Activated T-cell treated with anti-CD3 and anti-CD28 coated beads for 1 hour (primary cell): ENCODE data around the gene MPP1.

Experiments
- DNase-seq: peaks from one replicate; pipeline ENCODE4 v3.0.0-alpha.2; 2020; ENCODE audit warnings: low read depth

Gene MPP1

DNA sequence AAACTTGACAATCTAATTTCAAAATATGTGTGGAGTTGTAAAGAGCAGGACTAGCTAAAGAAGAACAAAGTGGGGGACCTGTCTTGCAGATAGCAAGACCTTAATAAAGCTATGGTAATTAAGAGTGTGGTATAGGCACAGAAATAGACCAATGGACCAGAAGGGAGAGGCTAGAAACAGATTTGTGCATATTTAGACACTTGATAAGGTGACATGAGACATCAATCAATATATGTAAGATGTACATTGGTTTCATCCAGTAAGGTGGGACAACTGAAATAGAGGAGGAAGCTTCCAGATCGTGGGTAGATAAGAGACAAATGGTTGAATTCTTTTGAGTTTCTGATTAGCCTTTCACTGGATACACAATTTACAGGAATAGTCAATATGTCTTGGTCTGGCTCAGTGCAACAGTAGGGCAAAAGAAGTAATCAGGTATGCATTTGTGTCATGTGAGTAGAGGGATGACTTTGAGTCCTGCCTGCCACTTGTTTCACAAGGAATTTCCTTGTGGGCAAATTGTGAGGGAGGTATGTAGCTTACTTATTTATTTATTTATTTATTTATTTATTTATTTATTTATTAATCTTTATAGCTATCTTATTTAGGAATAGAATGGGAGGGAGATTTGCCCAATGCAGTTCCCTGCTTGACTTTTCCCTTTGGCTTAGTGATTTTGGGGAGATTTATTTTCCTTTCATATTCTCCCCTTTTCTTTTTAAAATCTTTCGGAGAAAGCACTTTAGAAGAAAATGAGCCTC lies 7.2 kb upstream of the MPP1 start:
- DNase-seq = no peak

DNA sequence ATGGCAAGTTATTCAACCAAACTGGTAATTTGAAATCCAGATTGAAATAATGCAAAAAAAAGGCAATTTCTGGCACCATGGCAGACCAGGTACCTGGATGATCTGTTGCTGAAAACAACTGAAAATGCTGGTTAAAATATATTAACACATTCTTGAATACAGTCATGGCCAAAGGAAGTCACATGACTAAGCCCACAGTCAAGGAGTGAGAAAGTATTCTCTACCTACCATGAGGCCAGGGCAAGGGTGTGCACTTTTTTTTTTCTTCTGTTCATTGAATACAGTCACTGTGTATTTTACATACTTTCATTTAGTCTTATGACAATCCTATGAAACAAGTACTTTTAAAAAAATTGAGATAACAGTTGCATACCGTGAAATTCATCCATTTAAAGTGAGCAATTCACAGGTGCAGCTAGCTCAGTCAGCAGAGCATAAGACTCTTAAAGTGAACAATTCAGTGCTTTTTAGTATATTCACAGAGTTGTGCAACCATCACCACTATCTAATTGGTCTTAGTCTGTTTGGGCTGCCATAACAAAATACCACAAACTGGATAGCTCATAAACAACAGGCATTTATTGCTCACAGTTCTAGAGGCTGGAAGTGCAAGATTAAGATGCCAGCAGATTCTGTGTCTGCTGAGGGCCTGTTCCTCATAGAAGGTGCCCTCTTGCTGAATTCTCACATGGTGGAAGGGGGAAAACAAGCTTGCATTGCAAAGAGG lies 4.8 kb upstream of the MPP1 start:
- no peak for DNase-seq

DNA sequence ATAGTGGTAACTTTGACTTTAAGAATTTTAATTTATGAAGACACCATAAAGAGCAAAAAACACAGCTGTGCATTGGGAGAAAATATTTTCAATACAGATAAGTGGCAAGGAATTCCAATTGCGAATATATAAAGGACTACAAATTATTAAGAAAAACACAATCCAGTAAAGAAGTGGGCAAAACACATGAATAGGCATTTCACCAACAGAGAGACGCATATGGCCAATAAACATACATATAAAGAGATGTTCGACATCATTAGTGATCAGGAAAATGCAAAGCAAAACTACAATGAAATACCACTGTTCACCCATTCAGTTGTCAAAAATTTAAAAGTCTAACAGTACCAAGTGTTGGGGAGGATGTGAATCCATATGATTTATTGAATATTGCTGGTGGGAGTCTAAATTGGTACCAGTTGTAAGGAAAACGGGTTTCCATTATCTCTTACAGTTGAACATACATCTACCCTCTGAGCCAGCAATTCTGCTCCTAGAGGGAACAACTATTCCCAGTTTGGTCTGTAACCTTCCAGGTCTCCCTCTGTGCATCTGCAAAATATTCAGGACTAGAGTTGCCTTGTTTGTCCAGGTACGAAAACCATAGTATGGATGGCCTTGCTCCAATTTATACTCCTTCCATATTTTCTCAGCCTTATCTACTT lies 1.7 kb upstream of the MPP1 start:
- DNase-seq = no peak

DNA sequence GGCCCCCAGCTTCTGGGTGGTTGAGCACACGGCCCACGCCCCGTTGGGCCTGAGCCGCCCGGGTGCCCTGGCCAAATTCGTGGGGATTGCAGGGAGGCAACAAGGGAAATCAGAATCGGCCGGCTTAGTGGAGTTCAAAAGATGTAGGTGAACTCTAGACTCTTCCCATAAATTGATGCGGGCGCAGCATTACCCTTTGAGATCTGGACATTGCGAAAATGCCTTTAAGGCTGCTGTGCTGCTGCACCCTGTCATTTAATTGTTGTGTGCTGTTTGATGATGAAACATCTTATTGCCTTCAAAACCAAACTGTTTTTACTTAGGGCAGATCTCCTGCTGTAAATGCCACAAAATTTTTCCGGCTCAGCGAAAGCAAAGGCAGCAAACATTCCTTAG lies 409 bp upstream of the MPP1 start:
- no peak for DNase-seq

DNA sequence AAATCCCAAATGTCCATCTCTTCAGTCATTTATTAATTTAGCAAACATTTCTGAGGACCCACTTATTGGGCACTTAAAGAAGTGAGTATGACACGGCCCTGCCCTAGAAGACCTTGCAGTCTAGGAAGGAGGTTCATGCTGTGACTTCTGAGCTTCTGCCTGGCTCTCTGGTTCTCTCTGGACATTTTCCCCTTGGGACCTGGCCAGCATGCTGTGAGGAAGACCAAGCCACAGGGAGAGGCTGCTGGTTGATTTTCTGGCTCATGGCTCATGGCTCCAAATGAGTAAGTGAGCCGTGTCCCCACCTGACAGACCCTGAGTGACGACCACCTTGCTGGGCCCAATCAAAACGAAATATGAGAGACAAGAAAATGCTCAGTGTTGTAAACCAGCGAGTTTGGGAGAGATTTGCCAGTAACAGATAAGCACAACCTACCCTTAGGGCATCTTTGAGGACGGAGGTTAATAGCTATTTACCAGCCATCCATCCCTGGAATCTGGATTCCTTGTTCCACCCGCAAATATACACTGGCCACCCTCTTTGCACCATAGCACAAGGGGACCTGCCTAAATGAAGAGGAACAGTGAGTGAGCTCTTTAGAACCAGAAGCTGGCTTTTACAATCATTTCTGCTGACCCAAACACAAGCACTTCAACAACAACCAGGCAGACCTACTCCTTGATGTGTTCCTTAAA lies 876 bp downstream of the MPP1 start:
- DNase-seq = no peak

DNA sequence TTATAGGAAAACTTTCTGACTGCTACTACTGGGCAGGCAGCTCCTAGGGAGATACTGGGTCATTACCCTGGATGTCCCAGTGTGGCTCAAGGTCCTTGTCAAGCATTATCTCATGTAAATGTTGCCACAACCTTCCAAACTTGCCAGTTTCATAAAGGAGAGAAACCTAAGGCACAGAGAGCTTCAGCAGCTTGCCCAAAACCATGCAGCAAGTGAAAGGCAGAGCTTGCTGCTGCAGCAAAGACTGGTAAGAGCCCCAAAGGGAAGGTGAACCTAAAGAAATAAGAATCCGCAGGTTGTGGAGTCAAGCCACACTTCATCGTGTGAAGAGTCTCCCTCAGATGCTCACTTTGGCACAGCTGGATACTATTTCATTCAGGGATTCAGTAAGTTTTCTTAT lies 2.3 kb downstream of the MPP1 start:
- DNase-seq = no peak

DNA sequence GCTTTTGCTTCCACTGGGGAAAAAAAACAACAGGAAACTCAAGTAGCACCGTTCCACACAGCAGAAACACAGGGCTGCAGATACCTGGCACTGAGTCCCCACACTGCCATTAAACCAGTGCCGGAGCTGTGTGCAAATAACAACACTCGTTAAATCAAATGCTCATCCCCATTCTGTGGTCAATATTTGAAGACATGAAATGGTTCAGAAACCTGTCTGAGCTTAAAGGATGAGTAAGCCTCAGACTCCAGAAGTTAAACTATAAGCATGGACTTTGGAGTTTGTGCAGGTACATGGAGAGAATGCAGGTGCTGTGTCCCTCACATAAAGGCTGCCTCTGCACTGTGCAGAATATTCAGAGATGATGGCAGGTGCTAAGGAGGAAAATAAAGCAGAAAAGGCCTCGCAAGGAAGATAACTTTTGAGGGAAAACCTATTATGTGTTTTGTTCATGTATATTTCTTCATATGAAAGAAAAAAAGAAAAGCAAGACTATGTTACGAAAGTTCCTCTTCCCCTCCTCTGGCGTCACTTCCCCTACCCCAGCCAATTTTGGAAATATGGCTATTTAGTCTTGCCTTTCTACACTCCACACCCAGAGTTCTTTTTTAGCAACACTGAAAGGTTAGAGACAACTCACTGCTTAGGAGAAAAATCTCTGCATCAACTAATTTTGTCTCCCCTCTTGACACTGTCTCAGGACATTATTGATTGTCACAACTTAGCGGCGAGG lies 4.6 kb downstream of the MPP1 start:
- DNase-seq = no peak

DNA sequence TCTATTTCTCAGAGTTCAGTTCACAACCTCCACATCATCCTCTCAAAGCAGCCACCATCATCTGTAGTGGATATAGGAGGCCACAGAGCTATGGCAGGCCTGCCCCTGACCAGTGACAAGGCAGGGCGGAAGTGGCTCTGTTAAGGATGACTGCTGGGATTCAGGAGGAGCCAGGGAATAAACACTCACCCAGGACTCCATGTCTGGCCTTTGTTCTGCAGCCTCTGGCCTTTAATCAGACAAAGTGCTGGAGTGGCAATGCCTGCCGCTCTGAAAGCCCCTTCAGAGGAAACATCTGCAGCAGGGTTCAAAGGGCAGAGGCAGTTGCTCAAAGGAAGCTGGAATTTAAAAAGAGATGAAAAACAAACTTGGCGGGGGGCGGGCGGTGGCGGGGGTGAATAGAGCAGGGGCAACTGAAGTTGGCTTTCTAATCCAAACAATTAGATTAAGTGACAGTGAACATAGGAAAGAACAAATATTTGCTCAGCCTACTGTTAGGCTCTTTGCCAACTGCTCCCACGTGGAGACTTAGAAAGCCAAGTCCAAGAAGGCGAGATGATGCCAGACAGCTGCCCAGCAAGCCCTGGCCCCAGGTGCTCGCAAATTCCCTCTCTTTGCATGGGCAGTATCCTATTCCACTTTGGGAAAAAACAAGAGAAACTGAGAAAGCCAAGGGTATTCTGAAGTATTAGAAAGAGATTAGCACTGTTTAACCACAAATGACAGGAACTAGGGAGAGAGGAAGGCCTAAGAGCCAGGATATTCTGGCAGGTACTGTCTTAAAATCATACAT lies 5.5 kb downstream of the MPP1 start:
- DNase-seq = no peak

DNA sequence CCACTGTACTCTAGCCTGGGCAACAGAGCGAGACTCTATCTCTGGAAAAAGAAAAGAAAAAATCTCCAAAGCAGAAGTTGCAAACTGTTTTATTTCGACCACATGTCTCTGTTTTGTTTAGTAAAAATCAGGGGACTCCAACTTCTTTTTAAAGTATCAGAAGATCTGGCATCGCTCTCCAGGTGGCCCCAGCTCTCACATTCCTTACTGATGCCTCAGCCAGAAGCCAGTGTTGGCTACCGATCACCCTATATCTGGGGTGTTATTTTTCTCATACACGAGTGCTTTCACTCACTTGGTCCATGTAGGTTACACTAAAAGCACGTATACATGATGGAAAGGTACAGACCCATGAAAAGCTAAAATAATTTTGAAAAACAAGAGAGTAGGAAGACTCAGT lies 8.3 kb downstream of the MPP1 start:
- no peak for DNase-seq

DNA sequence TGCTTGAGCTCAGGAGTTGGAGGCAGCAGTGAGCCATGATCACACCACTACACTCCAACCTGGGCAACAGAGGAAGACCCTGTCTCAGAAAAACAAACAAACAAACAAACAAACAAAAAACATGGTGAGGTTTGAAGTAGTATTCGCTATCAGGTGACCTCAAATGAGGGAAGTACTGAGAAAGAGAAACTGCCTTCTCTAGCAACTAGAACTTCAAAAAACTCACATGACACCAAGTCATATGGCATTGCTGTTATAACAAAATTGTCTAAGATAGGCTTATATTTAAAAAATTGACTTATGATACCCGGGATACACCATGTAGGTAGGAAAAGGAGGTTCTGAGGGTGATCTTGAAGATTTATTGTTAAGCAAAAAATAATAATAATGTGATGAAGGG lies 10.3 kb downstream of the MPP1 start:
- no peak for DNase-seq

DNA sequence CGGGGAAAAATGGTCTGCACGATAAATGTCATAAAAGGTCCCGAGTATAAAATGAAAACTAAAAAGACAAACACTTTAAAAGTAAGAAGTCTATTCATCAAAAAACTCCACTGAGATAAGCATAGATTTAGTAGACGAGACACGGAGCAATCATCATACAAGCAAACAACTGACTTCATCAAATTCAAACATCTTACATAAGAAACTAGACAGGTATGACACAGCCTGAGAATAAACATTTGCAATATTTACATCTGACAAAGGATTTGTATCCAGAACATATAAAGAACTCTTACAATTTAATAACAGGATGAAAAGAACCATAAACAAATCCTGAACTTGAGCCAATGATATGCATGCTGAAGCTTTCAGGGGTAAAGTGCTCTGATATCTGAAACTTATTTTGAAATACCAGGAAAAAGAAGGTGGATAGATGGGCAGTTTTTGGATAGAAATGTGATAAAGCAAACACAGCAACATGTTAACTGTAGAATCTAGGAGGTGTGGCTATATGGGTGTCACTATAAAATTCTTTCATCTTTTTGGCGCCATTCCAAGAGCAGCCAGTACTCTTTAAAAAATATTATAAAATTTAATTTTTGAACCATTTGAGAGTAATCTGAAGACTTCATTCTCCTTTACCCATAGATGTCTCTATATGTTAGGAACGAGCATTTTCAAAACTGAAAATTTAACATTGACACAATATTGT lies 12.0 kb downstream of the MPP1 start:
- DNase-seq = no peak

DNA sequence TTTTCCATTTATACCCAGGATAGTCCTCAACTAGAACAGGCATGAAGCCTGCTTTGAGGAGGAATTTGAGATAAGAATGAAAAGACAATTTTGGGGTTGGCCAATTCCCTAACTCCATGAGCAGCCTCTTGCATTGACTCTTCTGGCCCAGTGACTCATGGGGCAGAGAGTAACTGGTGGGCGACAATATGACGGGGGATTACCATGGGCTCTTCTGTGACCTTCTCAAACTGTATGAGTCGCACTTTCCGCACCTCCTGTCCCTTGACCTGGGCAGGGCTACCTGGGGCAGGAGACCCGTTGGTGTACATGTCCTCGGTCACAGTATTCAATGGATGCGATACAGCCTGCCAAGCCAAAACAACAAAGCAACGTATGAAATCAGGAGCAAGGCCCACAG lies 13.3 kb downstream of the MPP1 start:
- DNase-seq = no peak

DNA sequence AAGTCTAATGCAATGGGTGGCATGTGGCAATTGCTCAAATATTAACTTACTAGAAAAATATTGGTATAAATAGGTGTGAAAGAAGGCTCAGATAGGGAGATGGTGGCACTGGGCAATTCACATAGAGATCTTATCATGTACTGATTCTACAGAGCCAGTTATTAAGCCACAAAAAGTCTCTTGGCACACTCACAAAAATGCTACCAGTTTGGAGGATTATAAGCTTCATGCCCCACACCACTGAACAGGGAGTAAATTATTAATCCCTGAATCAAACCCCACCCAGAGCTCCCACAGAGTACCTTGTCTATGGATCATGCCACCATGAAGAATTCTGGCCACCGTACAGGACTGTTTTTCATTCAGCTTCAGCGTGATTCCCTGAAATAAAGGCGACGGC lies 13.8 kb downstream of the MPP1 start:
- DNase-seq = no peak

DNA sequence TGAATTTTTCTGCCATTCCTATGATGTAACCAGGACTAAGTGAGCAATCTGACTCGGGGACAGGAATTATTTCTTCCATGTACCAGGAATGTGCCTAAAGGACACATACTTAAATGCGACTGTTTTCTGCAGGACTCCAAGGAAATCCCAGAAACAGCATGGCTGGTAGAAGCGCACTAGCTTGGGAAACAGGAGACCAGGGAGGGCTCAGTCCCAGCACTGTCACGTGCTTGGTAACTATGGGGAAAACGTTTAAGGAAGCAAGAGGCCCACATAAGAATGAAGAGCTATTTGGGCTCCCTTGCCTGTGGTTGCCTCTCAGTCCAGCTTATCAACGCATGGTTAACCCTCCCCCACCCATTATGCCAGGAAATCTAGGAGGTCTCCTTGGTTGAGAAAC lies 19.6 kb downstream of the MPP1 start:
- no peak for DNase-seq

DNA sequence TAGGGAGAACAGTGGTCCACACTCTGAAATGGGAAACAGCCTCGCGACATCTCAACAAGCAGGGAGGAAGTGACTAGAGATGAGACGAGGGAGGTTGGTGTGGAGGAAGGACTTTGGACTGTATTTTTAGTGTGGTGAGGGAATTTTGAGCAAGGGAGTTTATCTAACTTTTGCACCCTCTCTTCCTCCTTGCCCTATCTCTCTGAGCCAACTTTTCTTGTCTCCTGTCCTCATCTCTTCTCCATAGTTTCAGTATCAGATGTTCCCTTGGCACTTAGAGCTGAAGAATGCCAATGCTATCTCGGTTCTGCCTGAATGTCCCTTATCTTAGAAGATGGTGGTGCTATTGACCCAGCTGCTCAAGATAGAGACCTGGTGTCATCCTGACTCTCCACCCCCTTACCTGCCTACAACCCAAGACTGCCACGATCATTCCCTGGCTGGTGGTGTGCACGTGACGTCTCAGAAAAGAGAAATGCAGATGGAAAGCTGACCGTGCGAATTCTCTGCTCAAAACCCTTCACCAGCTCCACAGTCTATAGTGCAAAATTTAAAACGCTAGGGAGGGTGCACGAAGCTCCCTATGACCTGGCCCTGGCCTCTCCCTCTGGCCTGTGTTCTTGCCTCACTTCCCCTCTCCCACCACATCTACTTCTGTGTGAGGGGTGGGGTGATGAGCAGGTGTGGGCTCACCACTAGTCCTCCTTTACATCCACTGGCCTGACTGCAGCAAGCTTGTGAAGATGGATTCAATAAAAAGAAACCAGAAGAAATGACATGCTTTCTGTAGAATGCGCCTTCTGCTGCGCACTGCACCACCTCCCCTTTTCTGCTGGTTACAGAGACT lies 20.9 kb downstream of the MPP1 start:
- no peak for DNase-seq

DNA sequence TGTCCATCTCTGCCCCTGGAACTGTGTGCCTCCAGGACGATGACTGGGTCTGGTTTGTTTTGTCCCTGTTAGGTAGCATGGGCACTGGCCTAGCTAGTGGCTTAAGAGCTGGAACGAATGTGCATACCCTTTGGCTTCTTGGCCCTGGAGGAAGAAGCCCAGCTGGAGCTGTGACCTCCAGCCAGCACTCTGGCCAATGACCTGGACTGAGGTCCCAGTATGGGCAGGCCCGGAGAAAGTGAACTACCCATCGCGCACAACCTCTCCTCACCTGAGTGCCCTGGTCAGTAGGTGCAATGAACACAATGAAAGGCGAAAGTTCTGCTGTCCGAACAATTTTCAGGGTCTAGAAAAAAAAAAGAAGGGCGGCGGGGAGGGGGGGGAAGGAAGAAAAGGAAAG lies 24.3 kb downstream of the MPP1 start:
- no peak for DNase-seq

DNA sequence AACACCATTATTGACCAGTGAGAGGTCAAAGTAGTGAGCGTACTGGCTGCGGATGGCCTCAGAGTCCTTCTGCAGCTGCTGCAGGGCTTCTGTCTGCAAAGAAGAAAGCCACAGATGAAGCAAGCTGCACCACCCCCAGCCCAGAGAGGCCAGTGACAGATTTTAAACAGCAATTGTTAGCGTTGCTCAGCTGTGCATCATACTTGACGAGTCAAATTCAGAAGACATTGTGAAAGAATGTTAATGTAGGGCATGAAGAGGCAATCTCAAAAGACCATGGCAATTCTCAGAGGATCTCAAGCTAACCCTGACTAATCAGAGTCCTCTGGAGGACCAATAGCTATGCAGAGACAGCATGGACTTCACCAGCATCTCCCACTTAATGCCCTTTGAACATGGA lies 26.0 kb downstream of the MPP1 start:
- no peak for DNase-seq

DNA sequence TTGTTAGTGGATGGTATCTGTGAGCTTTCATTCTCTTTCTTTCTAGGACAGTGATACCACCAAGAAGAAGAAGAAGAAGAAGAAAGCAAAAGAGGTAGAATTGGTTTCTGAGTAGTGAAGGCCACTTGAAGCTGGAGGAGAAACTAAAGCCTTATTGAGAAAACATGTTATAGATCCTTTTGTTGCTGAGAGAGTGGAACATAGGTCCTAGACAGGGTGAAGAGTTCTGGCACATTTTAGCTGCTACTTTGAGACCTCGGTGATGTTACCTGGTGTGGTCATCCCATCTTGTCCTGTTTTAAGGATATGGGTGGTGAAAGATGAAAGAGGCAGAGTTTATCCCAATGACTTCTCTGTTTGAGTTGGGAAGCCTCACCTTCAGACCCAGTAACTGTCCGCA lies 28.5 kb downstream of the MPP1 start:
- DNase-seq = no peak
